Ureter (tissue), 1 donor: ENCODE data around the gene TBXT. TPM values are rescaled to one million over a fixed set of nuclear protein-coding genes. Genes with fewer than 3 reads are reported as not detected.

Source experiments
- DNase-seq: peaks from one replicate; pipeline ENCODE4 v3.0.0-alpha.2; 2020; ENCODE audit warnings: low spot score
- total RNA-seq: library from RNA; stranded (reverse); gene quantifications from one replicate; pipeline ENCODE4 v1.2.4, GENCODE V29; 2023
- donor health status: DM: yes; HTN: yes; CAD: no.

Gene TBXT
- total RNA-seq, 1 donor from 2014 or later: not detected

GRCh38 chr6:166115609-166116008 lies 52.0 kb downstream of the TBXT start:
- no peak for DNase-seq

GRCh38 chr6:166112580-166112979 lies 55.1 kb downstream of the TBXT start:
- DNase-seq: no peak

- DNase-seq: no peak
These were observed 58.0 kb downstream of the TBXT start for GRCh38 chr6:166109608-166110007.

Other genes starting within 250 kb of the TBXT start
- 0.23 TPM for gene PRR18, start 140.5 kb upstream of the TBXT start, total RNA-seq
- gene SFT2D1, start 174.7 kb upstream of the TBXT start, total RNA-seq: 49.7 TPM
- 53.9 TPM for gene MPC1, start 215.1 kb upstream of the TBXT start, total RNA-seq